ENCODE measurements around the gene SAFB2.

The SAFB2 gene

DNA sequence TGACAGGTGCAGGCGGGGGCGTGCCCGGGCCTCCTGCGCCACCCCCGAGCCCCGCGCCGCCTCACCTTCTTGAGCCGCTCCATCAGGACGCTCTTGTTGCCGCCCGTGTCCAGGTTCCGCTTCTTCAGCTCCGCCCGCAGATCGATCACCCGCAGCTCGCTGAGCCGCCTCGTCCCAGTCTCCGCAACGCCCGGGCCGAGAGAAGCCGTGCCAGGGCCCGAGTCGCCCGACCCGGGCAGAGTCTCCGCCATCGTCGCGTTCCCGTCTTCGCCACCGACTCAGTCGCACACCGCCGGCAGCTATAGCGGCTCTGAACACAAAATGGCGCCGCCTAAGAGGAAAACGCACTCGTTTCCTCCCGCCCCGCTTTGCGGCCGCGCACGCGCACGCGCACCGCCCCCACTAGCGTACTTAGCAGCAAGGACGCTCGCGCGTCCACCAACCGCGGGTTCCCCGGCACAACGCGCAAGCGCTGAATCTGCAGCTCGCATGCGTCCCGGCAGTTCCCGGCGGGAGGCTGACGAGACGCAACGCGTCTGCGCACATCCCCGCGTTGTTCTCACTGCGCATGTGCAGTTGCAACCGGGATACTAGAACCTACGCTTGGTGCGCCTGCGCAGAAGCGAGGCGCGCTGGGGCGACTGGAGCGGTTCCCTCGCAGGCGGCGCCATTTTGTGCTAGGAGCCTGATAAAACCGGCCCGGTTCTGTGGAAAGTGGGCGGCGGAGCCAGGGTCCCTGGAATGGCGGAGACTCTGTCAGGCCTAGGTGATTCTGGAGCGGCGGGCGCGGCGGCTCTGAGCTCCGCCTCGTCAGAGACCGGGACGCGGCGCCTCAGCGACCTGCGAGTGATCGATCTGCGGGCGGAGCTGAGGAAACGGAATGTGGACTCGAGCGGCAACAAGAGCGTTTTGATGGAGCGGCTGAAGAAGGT is at the start of gene SAFB2, which contains the start of gene SAFB:
Gene SAFB2 (minus strand): TSS at position 312 of the 932 bp plus-strand sequence. CDS start 61 bp downstream, at position 251.
Gene SAFB (plus strand): TSS at position 619 of the 932 bp plus-strand sequence. CDS start 123 bp downstream, at position 742.
- DNase-seq (ENCODE audit: insufficient read length, low spot score) (peak; percentile 98), FAIRE-seq (peak; percentile 99)

- no peak for DNase-seq (ENCODE audit: insufficient read length, low spot score)
- no peak for FAIRE-seq
These were observed 49.0 kb upstream of the SAFB2 start for GRCh38 chr19:5671600-5671999.

DNA sequence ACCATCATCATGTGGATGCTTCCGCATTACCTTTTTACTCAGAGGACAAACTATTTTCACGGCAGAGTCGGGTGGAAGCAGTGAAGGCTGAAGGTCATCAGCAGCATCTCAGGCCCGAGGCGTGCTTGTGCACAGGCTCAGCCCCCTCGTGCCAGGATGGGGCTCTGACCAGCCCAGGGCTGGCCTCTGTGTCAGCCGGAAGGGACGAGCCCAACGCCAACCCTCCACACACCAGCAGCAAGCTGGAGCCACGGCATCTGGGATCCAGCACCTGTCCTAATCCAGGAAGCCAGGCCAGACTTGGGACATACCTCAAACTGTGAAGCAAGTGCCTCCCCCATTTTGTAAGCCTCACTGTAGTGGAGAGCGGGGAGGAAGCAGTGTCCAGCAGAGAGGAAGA is 46.6 kb upstream of the SAFB2 start:
- DNase-seq (ENCODE audit: insufficient read length, low spot score) (no peak), FAIRE-seq (no peak)

- FAIRE-seq = no peak
- DNase-seq (ENCODE audit: insufficient read length, low spot score) = no peak
These were observed 45.2 kb upstream of the SAFB2 start for GRCh38 chr19:5667751-5668271.

- no peak for DNase-seq (ENCODE audit: insufficient read length, low spot score)
- FAIRE-seq = no peak
These were observed 44.5 kb upstream of the SAFB2 start for GRCh38 chr19:5666921-5667610.

GRCh38 chr19:5665781-5666513 is 43.4 kb upstream of the SAFB2 start:
- no peak for DNase-seq (ENCODE audit: insufficient read length, low spot score)
- FAIRE-seq = no peak

GRCh38 chr19:5664515-5664914 is 41.9 kb upstream of the SAFB2 start:
- no peak for DNase-seq (ENCODE audit: insufficient read length, low spot score)
- peak; percentile 4 for FAIRE-seq

DNA sequence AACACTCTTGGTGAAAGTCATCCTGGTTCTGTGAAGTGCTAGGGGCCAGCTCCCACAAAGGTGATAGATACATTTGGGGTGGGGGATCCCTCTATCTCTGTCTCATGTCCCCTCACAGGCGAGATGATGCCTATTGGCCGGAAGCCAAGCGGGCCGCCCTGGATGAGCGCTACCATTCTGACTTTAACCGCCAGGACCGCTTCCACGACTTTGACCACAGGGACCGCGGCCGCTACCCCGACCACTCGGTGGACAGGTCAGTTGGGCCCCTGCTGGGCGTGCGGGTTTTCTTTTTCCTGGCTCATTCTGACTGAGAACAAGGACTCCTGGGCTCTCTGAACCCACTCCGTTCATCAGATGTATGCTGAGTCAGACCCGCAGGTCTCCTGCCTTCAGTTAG is 41.3 kb upstream of the SAFB2 start:
- DNase-seq (ENCODE audit: insufficient read length, low spot score) = no peak
- no peak for FAIRE-seq

GRCh38 chr19:5661483-5661882 is 38.9 kb upstream of the SAFB2 start:
- no peak for DNase-seq (ENCODE audit: insufficient read length, low spot score)
- FAIRE-seq = no peak

GRCh38 chr19:5655412-5655811 is 32.8 kb upstream of the SAFB2 start:
- FAIRE-seq = no peak

GRCh38 chr19:5654931-5655330 is 32.4 kb upstream of the SAFB2 start:
- FAIRE-seq (no peak), DNase-seq (ENCODE audit: insufficient read length, low spot score) (no peak)

More at GRCh38 chr19:5655412-5655811, 32.8 kb upstream of the SAFB2 start:
- no peak for DNase-seq (ENCODE audit: insufficient read length, low spot score)

DNA sequence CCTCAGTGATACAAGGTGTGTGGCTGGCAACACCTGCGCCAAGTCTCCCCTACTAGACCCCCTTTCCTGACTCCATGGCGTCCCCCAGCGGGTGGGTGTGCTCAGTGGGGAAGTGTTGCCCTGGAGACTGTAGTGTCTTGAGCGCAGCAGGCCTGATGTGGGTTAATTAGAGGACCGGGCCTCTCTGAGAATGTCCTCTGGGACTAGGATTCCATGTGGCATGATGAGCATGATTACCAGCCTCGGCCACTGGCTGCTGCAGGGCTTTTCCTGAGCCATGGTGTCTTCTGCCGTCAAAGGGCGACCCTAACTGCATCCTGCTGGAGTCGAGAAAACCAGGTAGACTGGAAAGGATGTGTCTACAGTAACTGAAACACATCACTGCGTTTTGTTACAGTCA is 29.7 kb upstream of the SAFB2 start:
- DNase-seq (ENCODE audit: insufficient read length, low spot score) (no peak), FAIRE-seq (no peak)

GRCh38 chr19:5651361-5651760 is 28.8 kb upstream of the SAFB2 start:
- FAIRE-seq (no peak), DNase-seq (ENCODE audit: insufficient read length, low spot score) (no peak)

DNA sequence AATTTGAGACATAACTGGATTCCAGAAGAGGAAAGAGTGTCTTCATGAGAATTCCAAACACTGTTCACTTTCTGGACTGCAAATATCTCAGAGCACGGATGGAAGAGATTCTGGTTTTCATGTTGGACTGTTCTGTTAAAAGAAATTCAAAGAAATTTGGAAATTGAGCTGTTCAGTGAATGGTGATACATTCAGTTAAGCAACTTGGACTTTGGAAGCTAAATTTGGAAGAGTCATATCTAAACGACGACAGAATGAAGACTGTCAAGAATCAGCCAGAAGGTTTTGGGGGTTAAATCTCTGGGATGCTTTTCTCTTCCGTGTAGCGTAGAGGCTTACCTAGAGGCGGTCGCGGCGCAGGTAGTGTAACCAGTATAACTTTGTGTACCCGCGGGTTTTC is 25.9 kb upstream of the SAFB2 start:
- DNase-seq (ENCODE audit: insufficient read length, low spot score) (no peak), FAIRE-seq (no peak)

GRCh38 chr19:5646703-5647102 is 24.1 kb upstream of the SAFB2 start:
- DNase-seq (ENCODE audit: insufficient read length, low spot score) = no peak
- FAIRE-seq = no peak

GRCh38 chr19:5645409-5645808 is 22.8 kb upstream of the SAFB2 start:
- no peak for FAIRE-seq
- DNase-seq (ENCODE audit: insufficient read length, low spot score) = no peak

- FAIRE-seq (no peak), DNase-seq (ENCODE audit: insufficient read length, low spot score) (no peak)
These were observed 21.5 kb upstream of the SAFB2 start for GRCh38 chr19:5644037-5644436.

DNA sequence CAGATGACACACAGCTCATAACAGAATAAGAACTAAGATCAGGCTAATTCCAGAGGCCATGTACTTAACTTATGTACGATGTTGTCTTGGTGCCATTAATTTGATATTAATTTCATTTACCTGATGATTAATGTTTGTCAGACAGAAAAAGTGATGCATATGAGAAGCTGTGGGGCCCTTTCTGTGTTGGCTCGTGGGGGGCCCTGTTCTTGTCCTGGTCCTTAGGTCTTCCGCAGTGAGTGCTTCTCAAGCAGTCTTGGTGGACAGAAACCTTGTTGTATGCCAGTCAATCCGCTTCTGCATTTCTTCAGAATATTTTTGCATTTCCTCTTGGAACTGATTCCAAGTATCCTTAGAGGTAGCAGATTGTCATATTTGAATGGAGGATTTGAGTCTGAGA is 20.5 kb upstream of the SAFB2 start:
- DNase-seq (ENCODE audit: insufficient read length, low spot score) (no peak), FAIRE-seq (no peak)

- FAIRE-seq (no peak), DNase-seq (ENCODE audit: insufficient read length, low spot score) (no peak)
These were observed 19.6 kb upstream of the SAFB2 start for GRCh38 chr19:5642204-5642603.

GRCh38 chr19:5641171-5641570 is 18.6 kb upstream of the SAFB2 start:
- FAIRE-seq (no peak), DNase-seq (ENCODE audit: insufficient read length, low spot score) (no peak)

GRCh38 chr19:5637971-5638370 is 15.4 kb upstream of the SAFB2 start:
- DNase-seq (ENCODE audit: insufficient read length, low spot score) (no peak), FAIRE-seq (no peak)
